ENCODE data around the gene LSM5.
A peak's percentile ranks its signal among the peaks of the same experiment; 100 is the strongest.
"Not testable (repeated sequence)": the region's sequence is repeated elsewhere in the genome, so short reads cannot be mapped to it uniquely, and the experiment has no call there.

Gene LSM5

DNA sequence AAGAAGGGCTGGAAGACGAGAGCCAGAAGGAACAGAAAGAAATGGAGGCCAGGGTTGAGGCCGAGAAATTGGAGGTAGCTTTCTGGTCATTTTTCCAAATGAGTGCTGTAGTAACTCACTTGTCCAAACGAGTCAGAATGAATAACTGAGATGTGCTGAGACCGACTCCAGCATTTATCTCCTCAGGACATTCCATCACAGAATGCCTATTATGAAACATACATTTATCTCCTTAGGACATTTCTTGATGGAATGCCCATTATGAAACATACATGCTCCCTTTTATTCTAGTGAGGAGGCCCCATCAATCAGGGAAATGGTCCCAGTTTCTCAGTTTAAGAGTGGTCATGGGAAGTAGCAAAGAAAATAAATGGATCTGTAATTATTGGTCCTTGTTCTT lies 21.6 kb upstream of the LSM5 start:
- no peak for DNase-seq (ENCODE audit: extremely low read depth, low read depth)
- no peak overlapping the region for H3K4me3 ChIP-seq (replicated peaks; ENCODE audit: low read depth, low read length)
- TF ChIP-seq, protein P1, sequence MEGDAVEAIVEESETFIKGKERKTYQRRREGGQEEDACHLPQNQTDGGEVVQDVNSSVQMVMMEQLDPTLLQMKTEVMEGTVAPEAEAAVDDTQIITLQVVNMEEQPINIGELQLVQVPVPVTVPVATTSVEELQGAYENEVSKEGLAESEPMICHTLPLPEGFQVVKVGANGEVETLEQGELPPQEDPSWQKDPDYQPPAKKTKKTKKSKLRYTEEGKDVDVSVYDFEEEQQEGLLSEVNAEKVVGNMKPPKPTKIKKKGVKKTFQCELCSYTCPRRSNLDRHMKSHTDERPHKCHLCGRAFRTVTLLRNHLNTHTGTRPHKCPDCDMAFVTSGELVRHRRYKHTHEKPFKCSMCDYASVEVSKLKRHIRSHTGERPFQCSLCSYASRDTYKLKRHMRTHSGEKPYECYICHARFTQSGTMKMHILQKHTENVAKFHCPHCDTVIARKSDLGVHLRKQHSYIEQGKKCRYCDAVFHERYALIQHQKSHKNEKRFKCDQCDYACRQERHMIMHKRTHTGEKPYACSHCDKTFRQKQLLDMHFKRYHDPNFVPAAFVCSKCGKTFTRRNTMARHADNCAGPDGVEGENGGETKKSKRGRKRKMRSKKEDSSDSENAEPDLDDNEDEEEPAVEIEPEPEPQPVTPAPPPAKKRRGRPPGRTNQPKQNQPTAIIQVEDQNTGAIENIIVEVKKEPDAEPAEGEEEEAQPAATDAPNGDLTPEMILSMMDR (IDR thresholded peaks at IDR 0.05; ENCODE audit: low read depth, low read length, missing control alignments) = no peak

DNA sequence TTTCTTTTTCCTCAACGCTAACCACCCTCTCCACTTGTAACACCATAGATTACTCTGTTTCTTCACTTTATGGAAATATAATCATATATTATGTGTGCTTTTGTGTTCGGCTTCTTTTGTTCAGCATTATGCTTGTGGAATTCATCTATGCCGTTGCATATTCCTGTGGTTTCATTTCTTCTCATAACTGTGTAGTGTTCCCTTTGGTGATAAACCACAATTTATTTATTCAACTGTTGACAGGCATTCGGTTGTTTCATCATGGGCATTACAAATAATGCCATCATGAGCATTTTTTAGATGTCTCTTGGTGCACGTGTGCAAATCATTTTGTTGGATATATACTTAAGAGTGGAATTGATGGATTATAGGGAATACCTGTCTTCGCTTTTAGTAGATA lies 17.2 kb upstream of the LSM5 start:
- no peak for DNase-seq (ENCODE audit: extremely low read depth, low read depth)
- no peak overlapping the region for H3K4me3 ChIP-seq (replicated peaks; ENCODE audit: low read depth, low read length)
- TF ChIP-seq, protein P1 (IDR thresholded peaks at IDR 0.05; ENCODE audit: low read depth, low read length, missing control alignments) = no peak

DNA sequence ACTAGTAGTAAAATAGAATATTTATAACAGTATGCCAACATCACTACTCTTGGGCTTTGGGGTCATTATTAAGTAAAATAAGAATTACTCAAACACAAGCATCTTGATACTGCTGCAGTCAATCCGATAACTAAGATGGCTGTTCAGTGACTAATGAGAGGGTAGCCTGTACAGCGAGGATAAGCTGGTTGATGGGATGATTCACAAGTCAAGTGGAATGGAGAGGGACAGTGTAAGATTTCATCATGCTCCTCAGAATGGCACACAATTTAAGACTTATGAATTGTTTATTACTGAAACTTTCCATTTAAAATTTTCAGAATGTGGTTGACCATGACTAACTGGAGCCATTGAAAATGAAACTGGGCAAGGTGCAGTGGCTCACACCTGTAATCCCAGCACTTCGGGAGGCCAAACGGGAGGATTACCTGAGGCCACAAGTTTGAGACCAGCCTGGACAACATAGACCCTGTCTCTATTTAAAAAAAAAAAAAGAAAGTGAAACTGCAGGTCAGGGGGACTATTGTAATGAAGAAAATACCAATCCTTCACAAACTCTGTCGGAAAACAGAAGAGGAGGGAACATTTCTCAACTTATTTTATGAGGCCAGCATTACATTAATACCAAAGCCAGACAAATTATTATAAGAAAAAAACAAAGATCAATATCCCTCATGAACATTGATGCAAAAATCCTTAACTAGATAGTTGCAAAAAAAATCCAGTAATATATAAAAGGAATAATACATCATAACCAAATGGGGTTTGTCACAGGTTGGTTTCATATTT lies 16.3 kb upstream of the LSM5 start:
- DNase-seq (ENCODE audit: extremely low read depth, low read depth) = peak; percentile 64
- H3K4me3 ChIP-seq (replicated peaks; ENCODE audit: low read depth, low read length) = no peak overlapping the region

DNA sequence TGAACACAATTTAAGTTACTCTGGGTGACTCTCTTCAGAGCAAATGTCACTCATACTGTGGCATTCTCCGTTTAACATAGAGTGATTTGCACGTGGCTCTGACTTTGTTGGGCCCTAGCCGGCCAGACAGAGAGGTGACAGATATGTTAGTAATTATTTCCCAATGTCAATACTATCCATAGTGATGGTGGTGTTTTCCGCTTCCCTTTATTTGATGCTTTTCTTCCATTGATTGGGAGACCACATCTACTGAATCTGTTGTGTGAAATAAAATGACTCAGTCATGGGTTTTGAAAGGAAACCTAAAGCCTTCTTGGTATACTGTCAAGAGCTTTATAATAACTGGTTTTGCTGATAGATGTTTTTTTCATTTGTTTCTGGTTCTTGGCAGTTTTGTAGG lies 12.5 kb upstream of the LSM5 start:
- H3K4me3 ChIP-seq (replicated peaks; ENCODE audit: low read depth, low read length) = no peak overlapping the region
- TF ChIP-seq, protein P1 (IDR thresholded peaks at IDR 0.05; ENCODE audit: low read depth, low read length, missing control alignments) = no peak
- no peak for DNase-seq (ENCODE audit: extremely low read depth, low read depth)

More for the DNA sequence above, 16.3 kb upstream of the LSM5 start:
- TF ChIP-seq, protein P1 (IDR thresholded peaks at IDR 0.05; ENCODE audit: low read depth, low read length, missing control alignments) = no peak

DNA sequence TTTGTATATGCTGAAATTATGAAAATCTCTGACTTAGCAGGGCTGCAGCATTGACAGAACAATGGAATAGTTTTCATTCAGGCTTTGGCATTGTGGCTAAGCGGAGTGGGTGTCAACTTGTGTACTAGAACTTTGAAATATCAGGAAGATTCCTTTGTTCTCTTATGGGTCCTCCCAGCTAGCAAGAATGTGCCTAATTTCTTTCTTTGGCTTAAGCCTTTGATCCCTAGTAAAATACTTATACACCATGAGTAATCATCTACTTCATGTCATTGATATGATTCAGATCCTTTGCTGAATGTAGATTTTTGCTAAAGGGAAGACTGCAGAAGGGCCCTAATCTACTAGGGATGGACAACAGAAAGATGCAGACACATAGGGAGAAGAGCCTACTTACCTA lies 11.3 kb upstream of the LSM5 start:
- TF ChIP-seq, protein P1 (IDR thresholded peaks at IDR 0.05; ENCODE audit: low read depth, low read length, missing control alignments) = no peak
- no peak for DNase-seq (ENCODE audit: extremely low read depth, low read depth)
- no peak overlapping the region for H3K4me3 ChIP-seq (replicated peaks; ENCODE audit: low read depth, low read length)

DNA sequence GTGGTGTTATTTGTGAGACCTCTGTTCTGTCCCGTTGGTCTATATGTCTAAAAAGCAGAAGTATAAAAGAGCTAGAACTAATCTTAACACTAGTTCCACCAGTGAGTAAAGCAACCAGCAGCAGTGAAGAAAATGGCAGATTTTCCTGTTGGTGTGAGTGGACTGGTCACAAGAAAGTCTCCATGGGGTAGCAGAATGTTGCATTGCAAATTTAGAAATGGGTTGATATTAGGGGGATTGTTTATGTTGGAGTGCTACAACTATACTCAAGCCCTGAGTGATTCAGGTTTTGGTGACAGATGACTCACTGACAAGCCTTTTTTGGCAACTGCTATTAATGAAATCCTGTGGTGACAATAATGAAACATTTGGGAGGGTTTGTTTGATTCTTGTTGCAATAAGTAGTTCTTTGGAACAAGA lies 10.8 kb upstream of the LSM5 start:
- TF ChIP-seq, protein P1 (IDR thresholded peaks at IDR 0.05; ENCODE audit: low read depth, low read length, missing control alignments) = no peak
- DNase-seq (ENCODE audit: extremely low read depth, low read depth) = no peak
- no peak overlapping the region for H3K4me3 ChIP-seq (replicated peaks; ENCODE audit: low read depth, low read length)

DNA sequence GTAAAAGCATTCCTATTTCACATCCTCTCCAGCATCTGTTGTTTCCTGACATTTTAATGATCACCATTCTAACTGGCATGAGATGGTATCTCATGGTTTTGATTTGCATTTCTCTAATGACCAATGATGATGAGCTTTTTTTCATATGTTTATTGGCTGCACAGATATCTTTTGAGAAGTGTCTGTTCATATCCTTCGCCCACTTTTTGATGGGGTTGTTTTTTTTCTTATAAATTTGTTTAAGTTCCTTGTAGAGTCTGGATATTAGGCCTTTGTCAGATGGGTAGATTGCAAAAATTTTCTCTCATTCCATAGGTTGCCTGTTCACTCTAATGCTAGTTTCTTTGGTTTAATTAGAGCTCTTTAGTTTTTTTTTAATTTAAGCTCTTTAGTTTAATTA lies 10.0 kb upstream of the LSM5 start:
- not testable (repeated sequence) for DNase-seq (ENCODE audit: extremely low read depth, low read depth); H3K4me3 ChIP-seq (replicated peaks; ENCODE audit: low read depth, low read length)

DNA sequence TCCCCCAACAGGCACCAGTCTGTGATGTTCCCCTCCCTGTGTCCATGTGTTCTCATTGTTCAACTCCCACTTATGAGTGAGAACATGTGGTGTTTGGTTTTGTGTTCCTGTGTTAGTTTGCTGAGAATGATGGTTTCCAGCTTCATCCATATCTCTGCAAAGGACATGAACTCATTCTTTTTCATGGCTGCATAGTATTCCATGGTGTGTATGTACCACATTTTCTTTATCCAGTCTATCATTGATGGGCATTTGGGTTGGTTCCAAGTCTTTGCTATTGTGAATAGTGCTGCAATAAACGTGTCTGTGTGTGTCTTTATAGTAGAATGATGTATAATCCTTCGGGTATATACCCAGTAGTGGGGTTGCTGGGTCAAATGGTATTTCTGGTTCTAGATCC lies 9.6 kb upstream of the LSM5 start:
- not testable (repeated sequence) for DNase-seq (ENCODE audit: extremely low read depth, low read depth); H3K4me3 ChIP-seq (replicated peaks; ENCODE audit: low read depth, low read length)

All from HFF-Myc (cell line).